ENCODE results near the gene GJC2. TPM values are rescaled to one million over a fixed set of nuclear protein-coding genes. Genes with fewer than 3 reads are reported as not detected.

GJC2 gene
- polyA plus RNA-seq, 1 donor from 2014 or later = 2.3 TPM

GRCh38 chr1:228155596-228156514 is 6.1 kb downstream of the GJC2 start:
- Histone ChIP-seq H3K9me2 (ENCODE audit: insufficient read depth, low read length) (no peaks in the 10 kb centered on the region), H3K27ac (ENCODE audit: low read length) (no peak overlapping the region), H3F3A (ENCODE audit: insufficient read depth, low read length, poor library complexity, severe bottlenecking) (no peaks in the 10 kb centered on the region), H3K9ac (ENCODE audit: low read length) (no peak overlapping the region), H4K20me1 (ENCODE audit: insufficient read depth) (no peaks in the 10 kb centered on the region), H3K4me2 (ENCODE audit: low read length) (no peak overlapping the region), H3K9me3 (ENCODE audit: low read length) (no peaks in the 10 kb centered on the region), H3K27me3 (ENCODE audit: insufficient read depth, low read depth, low read length) (no peaks in the 10 kb centered on the region), H3K79me2 (replicated peaks; ENCODE audit: insufficient read depth, low read length) (no peaks in the 10 kb centered on the region), H2AFZ (ENCODE audit: low read depth, low read length) (no peak overlapping the region), H3K36me3 (ENCODE audit: insufficient read depth, low read length) (no peaks in the 10 kb centered on the region), H3K4me3 (ENCODE audit: low read length) (no peak overlapping the region)
- TF ChIP-seq SMC3 (conservative IDR thresholded peaks at IDR 0.05; ENCODE audit: poor library complexity) (no peak), RAD21 (conservative IDR thresholded peaks at IDR 0.05) (no peak), TAF1 (IDR thresholded peaks at IDR 0.05; ENCODE audit: low read depth) (no peak), EZH2 (IDR thresholded peaks at IDR 0.05; ENCODE audit: borderline replicate concordance, insufficient read depth, low read length, poor library complexity, severe bottlenecking) (no peak), EP300 (conservative IDR thresholded peaks at IDR 0.05; ENCODE audit: poor library complexity, severe bottlenecking) (no peak)
- TF ChIP-seq, protein P1, sequence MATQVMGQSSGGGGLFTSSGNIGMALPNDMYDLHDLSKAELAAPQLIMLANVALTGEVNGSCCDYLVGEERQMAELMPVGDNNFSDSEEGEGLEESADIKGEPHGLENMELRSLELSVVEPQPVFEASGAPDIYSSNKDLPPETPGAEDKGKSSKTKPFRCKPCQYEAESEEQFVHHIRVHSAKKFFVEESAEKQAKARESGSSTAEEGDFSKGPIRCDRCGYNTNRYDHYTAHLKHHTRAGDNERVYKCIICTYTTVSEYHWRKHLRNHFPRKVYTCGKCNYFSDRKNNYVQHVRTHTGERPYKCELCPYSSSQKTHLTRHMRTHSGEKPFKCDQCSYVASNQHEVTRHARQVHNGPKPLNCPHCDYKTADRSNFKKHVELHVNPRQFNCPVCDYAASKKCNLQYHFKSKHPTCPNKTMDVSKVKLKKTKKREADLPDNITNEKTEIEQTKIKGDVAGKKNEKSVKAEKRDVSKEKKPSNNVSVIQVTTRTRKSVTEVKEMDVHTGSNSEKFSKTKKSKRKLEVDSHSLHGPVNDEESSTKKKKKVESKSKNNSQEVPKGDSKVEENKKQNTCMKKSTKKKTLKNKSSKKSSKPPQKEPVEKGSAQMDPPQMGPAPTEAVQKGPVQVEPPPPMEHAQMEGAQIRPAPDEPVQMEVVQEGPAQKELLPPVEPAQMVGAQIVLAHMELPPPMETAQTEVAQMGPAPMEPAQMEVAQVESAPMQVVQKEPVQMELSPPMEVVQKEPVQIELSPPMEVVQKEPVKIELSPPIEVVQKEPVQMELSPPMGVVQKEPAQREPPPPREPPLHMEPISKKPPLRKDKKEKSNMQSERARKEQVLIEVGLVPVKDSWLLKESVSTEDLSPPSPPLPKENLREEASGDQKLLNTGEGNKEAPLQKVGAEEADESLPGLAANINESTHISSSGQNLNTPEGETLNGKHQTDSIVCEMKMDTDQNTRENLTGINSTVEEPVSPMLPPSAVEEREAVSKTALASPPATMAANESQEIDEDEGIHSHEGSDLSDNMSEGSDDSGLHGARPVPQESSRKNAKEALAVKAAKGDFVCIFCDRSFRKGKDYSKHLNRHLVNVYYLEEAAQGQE (IDR thresholded peaks at IDR 0.05; ENCODE audit: borderline replicate concordance) = no peak

- Histone ChIP-seq H3K9ac (ENCODE audit: low read length) (no peak overlapping the region), H3K9me2 (ENCODE audit: insufficient read depth, low read length) (no peaks in the 10 kb centered on the region), H2AFZ (ENCODE audit: low read depth, low read length) (no peak overlapping the region), H3K36me3 (ENCODE audit: insufficient read depth, low read length) (no peaks in the 10 kb centered on the region), H3K4me2 (ENCODE audit: low read length) (no peak overlapping the region), H3K9me3 (ENCODE audit: low read length) (no peaks in the 10 kb centered on the region), H3K27me3 (ENCODE audit: insufficient read depth, low read depth, low read length) (no peaks in the 10 kb centered on the region), H3F3A (ENCODE audit: insufficient read depth, low read length, poor library complexity, severe bottlenecking) (no peaks in the 10 kb centered on the region), H3K27ac (ENCODE audit: low read length) (no peak overlapping the region), H3K4me3 (ENCODE audit: low read length) (no peak overlapping the region), H3K79me2 (replicated peaks; ENCODE audit: insufficient read depth, low read length) (no peaks in the 10 kb centered on the region), H4K20me1 (ENCODE audit: insufficient read depth) (no peaks in the 10 kb centered on the region)
- TF ChIP-seq SMC3 (conservative IDR thresholded peaks at IDR 0.05; ENCODE audit: poor library complexity) (no peak), MXI1 (conservative IDR thresholded peaks at IDR 0.05; ENCODE audit: poor library complexity, severe bottlenecking) (no peak), CTCF (IDR thresholded peaks at IDR 0.05; ENCODE audit: poor library complexity, severe bottlenecking) (no peak), RAD21 (conservative IDR thresholded peaks at IDR 0.05) (no peak), EP300 (conservative IDR thresholded peaks at IDR 0.05; ENCODE audit: poor library complexity, severe bottlenecking) (no peak), TAF1 (IDR thresholded peaks at IDR 0.05; ENCODE audit: low read depth) (no peak), EZH2 (IDR thresholded peaks at IDR 0.05; ENCODE audit: borderline replicate concordance, insufficient read depth, low read length, poor library complexity, severe bottlenecking) (no peak), POLR2AphosphoS5 (IDR thresholded peaks at IDR 0.05) (no peak)
- TF ChIP-seq, protein P1 (IDR thresholded peaks at IDR 0.05; ENCODE audit: borderline replicate concordance) = no peak
Observed at GRCh38 chr1:228156515-228156881, 6.8 kb downstream of the GJC2 start.

All from neural cell (in vitro differentiated cells).